ENCODE measurements around the gene PABPN1L. TPM values are rescaled to one million over a fixed set of nuclear protein-coding genes. Genes with fewer than 3 reads are reported as not detected.
"Not testable (repeated sequence)": the region's sequence is repeated elsewhere in the genome, so short reads cannot be mapped to it uniquely, and the experiment has no call there.

Gene PABPN1L
- total RNA-seq, 2 donors from 2014 or later = not detected

DNA sequence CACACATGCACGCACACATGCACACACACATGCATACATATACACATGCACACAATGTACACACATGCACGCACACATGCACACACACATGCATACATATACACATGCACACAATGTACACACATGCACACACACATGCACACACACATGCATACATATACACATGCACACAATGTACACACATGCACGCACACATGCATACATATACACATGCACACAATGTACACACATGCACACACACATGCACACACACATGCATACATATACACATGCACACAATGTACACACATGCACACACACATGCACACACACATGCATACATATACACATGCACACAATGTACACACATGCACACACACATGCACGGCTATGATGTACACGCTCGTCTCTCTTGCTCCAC lies 27.8 kb upstream of the PABPN1L start:
- H3K27me3 Mint-ChIP-seq; ATAC-seq (replicated peaks); H3K9me3 Mint-ChIP-seq; H3K27ac Mint-ChIP-seq; H3K4me1 Mint-ChIP-seq; H3K4me3 Mint-ChIP-seq; H3K36me3 Mint-ChIP-seq (ENCODE audit: low read depth): not testable (repeated sequence)

DNA sequence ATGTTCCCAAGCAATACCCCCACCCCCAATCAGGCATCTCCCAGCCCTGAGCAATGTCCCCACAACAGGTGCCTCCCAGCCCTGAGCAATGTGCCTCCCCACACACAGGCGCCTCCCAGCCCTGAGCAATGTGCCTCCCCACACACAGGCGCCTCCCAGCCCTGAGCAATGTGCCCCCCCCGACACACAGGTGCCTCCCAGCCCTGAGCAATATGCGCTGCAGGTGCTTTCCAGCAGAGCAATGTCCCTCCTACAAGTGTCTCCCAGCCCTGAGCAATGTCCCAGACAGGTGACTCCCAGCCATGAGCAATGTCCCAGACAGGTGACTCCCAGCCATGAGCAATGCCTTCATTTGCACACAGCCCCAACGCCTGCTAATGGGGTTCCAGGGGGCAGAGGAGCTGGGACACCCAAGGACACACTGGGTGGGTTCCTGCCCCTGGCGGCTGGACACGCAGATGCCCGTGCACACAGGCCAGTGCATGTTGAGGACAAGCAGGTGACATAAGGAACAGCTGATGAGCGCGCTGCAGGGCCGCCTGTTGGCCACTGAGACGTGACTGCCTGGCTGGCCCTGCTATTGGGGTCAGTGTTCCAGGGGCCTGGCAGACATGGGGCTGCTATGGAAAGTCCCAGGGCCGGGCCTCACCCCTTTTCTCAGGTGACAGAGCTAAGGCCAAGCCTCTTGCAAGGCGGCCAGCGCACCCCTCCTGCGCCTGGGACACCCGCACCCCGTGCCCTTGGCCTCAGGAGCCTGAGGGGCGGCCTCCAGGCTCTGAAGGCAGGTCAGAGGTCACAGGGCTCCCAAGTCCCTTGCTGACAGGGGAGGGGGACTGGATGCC lies 26.9 kb upstream of the PABPN1L start:
- Mint-ChIP-seq H3K27ac (no peak overlapping the region), H3K27me3 (no peaks in the 10 kb centered on the region), H3K4me3 (no peak overlapping the region), H3K36me3 (ENCODE audit: low read depth) (no peaks in the 10 kb centered on the region), H3K9me3 (no peaks in the 10 kb centered on the region), H3K4me1 (no peaks in the 10 kb centered on the region)
- ATAC-seq (replicated peaks) = no peak

DNA sequence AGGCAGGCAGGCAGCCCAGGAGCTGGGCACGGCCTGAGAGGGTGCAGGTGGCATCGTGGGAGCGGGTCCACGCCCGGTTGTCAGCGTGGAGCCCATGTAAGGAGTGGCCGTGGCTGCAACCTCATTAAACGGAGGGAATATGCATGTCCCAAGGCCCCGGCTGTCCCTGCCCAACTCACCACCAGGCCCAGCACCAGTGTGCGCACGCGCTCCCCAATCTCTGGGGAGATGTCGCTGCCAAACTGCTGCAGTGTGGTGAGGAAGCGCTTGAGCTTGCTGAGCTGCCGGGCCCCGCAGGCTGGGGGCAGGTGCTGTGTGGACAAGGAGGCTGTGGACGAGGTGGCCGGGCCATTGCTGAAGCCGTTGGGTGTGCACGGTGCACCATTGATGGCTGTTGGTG lies 25.6 kb upstream of the PABPN1L start:
- no peaks in the 10 kb centered on the region for H3K36me3 Mint-ChIP-seq (ENCODE audit: low read depth)
- ATAC-seq (replicated peaks) = no peak
- H3K9me3 Mint-ChIP-seq = no peaks in the 10 kb centered on the region
- no peaks in the 10 kb centered on the region for H3K4me1 Mint-ChIP-seq
- no peak overlapping the region for H3K27ac Mint-ChIP-seq
- H3K4me3 Mint-ChIP-seq = no peak overlapping the region
- H3K27me3 Mint-ChIP-seq = no peaks in the 10 kb centered on the region

DNA sequence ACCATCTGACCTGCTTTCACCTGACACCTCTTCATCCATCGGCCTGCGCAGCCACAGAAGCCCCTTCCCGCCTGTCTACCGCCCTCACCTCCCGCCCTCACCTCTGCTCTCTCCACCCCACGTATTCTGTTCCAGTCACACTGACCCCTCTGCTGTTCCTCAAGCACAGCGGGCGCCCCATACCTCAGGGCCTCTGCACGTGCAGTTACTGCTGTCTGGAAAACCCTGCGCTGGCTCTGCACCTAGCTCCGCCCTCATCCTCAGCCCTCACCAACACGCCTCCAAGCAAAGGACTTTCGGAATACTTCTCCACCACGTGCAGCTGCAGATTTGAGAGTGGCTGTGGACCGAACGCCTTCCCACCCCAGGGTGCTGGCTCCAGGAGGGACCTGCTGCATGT lies 24.6 kb upstream of the PABPN1L start:
- no peak for ATAC-seq (replicated peaks)
- Mint-ChIP-seq H3K4me3 (no peak overlapping the region), H3K9me3 (no peaks in the 10 kb centered on the region), H3K4me1 (no peaks in the 10 kb centered on the region), H3K27ac (no peak overlapping the region), H3K27me3 (no peaks in the 10 kb centered on the region), H3K36me3 (ENCODE audit: low read depth) (no peaks in the 10 kb centered on the region)

DNA sequence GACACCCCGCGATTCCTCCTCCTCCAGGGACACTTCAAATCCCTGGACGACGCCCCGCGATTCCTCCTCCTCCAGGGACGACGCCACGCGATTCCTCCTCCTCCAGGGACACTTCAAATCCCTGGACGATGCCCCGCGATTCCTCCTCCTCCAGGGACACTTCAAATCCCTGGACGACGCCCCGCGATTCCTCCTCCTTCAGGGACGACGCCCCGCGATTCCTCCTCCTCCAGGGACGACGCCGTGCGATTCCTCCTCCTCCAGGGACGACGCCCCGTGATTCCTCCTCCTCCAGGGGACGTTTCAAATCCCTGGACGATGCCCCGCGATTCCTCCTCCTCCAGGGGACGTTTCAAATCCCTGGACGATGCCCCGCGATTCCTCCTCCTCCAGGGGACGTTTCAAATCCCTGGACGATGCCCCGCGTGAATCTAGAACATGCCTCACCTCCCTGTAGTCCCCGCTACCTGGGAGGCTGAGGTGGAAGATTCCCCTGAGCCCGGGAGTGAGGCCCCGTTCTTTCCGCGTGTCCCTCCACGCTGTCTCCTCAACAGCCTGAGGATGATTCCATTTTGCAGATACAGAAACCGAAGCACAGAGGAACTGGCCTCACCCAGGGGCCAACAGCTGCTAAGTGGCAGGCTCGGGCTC lies 23.4 kb upstream of the PABPN1L start:
- H3K36me3 Mint-ChIP-seq (ENCODE audit: low read depth); ATAC-seq (replicated peaks); H3K4me3 Mint-ChIP-seq; H3K27me3 Mint-ChIP-seq; H3K9me3 Mint-ChIP-seq; H3K4me1 Mint-ChIP-seq; H3K27ac Mint-ChIP-seq: not testable (repeated sequence)

DNA sequence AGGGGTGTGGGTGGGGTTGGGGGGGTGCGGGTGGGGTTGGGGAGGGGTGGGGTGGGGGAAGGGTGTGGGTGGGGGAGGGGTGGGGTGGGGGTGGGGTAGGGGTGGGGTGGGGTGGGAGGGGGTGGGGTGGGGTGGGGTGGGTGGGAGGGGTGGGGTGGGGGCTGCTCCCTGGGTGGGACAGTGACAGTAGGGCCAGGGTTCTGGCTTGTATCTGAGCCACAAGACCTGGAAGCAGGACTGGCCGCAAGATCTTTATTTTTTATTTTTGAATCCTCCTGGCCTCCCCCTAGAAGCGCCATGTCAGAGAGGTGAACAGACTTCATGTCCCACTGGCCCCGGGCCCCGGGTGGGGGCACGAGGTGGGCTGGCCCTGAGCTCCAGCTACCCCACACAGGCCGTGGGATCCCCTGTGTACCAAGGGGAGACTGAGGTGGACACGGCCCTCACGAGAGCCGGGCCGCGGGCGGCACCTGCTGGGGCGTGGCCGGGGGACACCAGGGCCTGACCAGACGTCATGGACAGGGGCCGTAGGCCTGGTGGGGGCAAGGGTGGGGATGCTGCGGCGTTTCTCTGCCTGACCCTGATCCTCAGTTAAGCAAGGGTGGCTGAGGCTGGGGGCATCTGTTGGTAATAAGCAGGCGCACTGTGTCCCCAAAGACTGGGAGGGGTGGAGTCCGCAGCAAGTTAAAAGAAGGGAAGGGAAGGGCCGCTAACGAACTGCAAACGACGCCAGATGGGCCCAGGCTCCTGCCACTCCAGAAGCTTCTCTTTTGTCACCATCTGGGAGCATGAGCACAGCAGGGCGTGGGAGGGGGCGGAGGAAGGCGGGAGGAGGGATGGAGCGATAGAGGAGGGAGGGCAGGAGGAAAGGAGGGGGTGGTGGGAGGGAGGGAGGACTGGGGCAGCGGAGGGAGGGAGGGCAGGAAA lies 22.3 kb upstream of the PABPN1L start:
- no peaks in the 10 kb centered on the region for H3K36me3 Mint-ChIP-seq (ENCODE audit: low read depth)
- H3K27me3 Mint-ChIP-seq = no peaks in the 10 kb centered on the region
- no peak overlapping the region for H3K27ac Mint-ChIP-seq
- H3K9me3 Mint-ChIP-seq = no peaks in the 10 kb centered on the region
- no peak for ATAC-seq (replicated peaks)
- H3K4me1 Mint-ChIP-seq = no peaks in the 10 kb centered on the region
- H3K4me3 Mint-ChIP-seq = no peak overlapping the region

DNA sequence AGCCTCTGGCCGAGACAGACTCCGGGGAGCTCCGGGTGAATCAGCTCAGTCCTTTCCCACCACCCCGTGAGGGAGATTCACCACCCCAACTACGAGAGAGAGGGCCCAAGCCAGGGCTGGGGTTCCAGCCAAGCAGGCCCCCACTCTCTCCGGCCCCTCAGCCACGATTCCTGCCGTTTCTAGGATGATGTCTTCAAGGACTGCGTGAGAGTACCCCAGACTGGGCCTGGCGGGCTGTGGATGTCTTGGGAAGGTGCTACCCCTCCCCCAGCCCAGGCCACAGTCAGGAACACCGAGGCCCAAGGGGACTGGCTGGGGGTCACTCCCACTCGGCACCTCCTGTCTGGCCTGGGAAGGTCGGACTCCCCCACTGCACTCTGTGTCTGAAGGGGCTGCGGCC lies 21.6 kb upstream of the PABPN1L start:
- ATAC-seq (replicated peaks) = no peak
- no peaks in the 10 kb centered on the region for H3K27me3 Mint-ChIP-seq

DNA sequence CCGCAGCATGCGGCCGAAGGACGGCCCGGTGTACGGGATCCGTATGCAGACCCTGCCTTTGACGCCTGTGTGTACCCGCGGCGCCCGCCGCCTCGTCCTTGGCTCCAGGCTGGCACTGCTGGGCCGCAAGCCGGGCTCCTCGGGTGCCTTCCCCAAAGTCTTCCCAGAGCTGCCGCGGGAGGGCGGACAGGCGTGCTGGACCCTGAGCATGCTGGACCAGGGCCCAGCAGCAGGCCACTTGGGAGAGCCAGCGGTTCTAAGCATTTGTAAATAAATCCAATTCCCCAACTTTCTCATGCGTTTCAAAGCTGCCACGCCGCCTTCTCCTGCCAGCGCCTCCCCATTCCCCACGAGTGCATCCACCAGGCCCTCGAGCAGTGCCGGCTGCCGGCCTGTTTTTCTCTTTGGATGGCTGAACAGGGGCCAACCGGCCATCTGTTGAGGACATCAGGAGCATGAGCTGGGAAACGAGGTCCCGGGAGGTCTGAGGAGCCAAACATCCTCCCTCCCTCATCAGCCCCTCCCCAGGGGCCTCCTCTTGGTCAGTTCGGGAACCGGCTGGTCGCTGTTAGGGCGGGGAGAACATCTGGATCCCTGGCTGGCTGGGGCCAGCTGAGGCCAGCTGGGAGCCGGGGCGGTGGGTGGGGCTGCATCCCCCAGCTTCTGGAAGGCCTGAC lies 20.5 kb upstream of the PABPN1L start:
- ATAC-seq (replicated peaks) = no peak
- no peak overlapping the region for H3K27ac Mint-ChIP-seq
- no peaks in the 10 kb centered on the region for H3K36me3 Mint-ChIP-seq (ENCODE audit: low read depth)
- H3K4me3 Mint-ChIP-seq = no peak overlapping the region
- no peaks in the 10 kb centered on the region for H3K27me3 Mint-ChIP-seq
- H3K4me1 Mint-ChIP-seq = no peaks in the 10 kb centered on the region
- H3K9me3 Mint-ChIP-seq = no peaks in the 10 kb centered on the region

More for the DNA sequence above, 21.6 kb upstream of the PABPN1L start:
- Mint-ChIP-seq H3K9me3 (no peaks in the 10 kb centered on the region), H3K4me1 (no peaks in the 10 kb centered on the region), H3K27ac (no peak overlapping the region), H3K36me3 (ENCODE audit: low read depth) (no peaks in the 10 kb centered on the region), H3K4me3 (no peak overlapping the region)

DNA sequence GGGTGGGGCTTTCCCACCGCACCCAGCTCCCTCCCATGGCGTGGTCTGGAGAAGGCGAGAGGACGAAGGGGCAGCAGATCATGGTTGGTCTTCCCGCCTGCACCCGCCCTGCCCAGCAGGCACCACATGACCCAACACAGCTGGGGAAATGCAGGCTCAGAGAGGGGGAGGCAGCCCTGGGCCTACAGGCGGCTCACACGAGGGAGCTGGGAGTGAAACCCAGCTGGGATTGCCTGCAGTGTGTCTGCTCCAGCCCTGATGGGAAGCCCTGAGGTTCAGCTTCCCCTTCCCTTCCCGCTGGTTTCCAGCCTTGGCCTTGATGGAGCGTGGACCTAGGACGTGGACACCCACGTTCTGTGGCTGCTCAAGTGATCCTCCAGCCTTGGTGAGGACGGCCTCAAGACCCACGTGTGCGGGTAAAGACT lies 20.0 kb upstream of the PABPN1L start:
- no peaks in the 10 kb centered on the region for H3K9me3 Mint-ChIP-seq
- ATAC-seq (replicated peaks) = no peak
- H3K36me3 Mint-ChIP-seq (ENCODE audit: low read depth) = no peaks in the 10 kb centered on the region
- H3K27me3 Mint-ChIP-seq = no peaks in the 10 kb centered on the region
- H3K4me1 Mint-ChIP-seq = no peaks in the 10 kb centered on the region
- H3K4me3 Mint-ChIP-seq = no peak overlapping the region
- no peak overlapping the region for H3K27ac Mint-ChIP-seq

DNA sequence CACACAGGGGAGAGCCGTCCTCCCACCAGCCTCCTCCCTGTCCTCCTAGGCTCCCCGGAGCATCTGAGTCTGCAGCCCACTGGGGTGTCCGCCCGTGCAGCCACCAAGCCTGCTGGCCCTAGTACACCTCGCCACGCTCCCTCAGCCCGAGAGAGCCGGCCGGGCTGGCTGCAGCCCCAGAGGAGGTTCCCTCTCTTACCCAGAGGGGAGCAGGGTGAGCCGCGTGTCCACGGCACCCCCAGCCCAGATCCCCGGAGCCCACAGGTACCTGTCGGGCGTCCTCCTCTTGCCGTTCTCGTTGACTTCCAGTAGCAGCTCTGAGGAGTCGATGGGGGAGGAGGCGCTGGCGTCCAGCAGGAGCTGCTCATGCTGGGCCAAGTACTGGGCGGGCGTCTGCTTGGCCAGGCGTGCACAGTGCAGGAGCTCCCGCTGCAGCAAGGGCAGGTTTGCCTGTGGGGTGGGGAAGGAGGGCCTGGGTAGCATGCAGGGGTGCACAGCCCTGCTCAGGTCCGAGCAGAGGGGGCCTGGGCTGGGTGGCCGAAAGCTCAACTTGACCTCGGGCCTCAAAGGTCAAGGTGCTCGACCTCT lies 19.3 kb upstream of the PABPN1L start:
- H3K27me3 Mint-ChIP-seq = no peaks in the 10 kb centered on the region
- no peaks in the 10 kb centered on the region for H3K9me3 Mint-ChIP-seq
- H3K36me3 Mint-ChIP-seq (ENCODE audit: low read depth) = no peaks in the 10 kb centered on the region
- no peaks in the 10 kb centered on the region for H3K4me1 Mint-ChIP-seq
- no peak for ATAC-seq (replicated peaks)
- H3K4me3 Mint-ChIP-seq = no peak overlapping the region
- H3K27ac Mint-ChIP-seq = no peak overlapping the region

DNA sequence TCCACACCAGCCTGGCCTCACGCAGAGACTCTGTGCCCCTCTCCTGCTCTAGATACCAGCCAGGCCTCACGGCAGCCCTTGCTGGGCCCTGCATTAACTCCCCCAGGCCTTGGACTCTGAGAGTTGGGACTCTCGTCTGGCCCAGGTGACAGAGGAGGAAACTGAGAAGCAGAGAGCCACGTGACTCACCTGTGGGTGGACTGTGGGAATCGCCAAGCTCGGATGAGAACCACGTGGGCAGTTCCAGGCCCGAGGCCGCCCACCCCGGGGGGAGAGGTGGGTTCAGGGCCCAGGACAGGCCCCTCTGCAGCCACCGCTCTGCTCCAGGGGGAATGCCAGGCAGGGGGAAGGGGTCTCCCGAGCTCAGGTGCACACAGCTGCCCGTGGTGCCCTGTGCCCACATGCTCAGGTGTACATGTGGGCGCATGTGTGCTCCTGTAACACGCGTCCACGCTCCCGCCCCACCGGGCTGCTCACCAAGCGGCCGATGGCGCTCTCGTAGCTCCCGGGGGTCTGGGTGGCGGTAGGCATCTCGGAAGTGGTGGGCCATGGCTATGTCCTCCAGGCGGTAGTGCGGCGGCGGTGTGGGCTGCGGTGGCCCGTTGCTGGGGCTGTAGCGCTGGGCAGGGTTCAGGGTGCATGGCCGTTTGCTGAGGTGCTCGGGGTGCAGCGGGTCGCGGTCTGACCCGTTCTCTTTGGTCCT lies 18.3 kb upstream of the PABPN1L start:
- Mint-ChIP-seq H3K27ac (no peak overlapping the region), H3K4me3 (no peak overlapping the region), H3K27me3 (no peaks in the 10 kb centered on the region), H3K4me1 (no peaks in the 10 kb centered on the region), H3K9me3 (no peaks in the 10 kb centered on the region), H3K36me3 (ENCODE audit: low read depth) (no peaks in the 10 kb centered on the region)
- ATAC-seq (replicated peaks) = no peak

DNA sequence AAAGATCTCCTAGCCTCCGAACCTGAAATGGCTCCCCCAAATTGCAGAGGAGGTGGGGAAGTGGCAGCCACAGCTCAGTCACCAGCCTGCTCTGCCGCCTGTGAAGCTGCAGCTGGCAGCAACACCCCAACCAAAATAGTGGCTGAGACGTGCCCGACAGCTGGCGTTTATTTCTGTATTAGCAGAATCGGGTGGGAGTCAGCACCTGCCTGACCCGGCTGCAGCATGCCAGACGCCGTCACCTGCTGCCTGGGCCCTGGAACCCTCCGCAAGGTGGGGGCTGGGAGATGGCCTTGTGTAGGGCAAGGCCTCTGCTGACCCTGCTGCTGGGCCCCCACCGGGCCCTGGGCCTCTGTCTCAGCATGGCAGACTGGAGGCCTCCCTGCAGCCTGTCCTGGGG lies 17.5 kb upstream of the PABPN1L start:
- Mint-ChIP-seq H3K36me3 (ENCODE audit: low read depth) (no peaks in the 10 kb centered on the region), H3K27me3 (no peaks in the 10 kb centered on the region), H3K4me1 (no peaks in the 10 kb centered on the region), H3K9me3 (no peaks in the 10 kb centered on the region), H3K4me3 (no peak overlapping the region), H3K27ac (no peak overlapping the region)
- ATAC-seq (replicated peaks) = no peak

DNA sequence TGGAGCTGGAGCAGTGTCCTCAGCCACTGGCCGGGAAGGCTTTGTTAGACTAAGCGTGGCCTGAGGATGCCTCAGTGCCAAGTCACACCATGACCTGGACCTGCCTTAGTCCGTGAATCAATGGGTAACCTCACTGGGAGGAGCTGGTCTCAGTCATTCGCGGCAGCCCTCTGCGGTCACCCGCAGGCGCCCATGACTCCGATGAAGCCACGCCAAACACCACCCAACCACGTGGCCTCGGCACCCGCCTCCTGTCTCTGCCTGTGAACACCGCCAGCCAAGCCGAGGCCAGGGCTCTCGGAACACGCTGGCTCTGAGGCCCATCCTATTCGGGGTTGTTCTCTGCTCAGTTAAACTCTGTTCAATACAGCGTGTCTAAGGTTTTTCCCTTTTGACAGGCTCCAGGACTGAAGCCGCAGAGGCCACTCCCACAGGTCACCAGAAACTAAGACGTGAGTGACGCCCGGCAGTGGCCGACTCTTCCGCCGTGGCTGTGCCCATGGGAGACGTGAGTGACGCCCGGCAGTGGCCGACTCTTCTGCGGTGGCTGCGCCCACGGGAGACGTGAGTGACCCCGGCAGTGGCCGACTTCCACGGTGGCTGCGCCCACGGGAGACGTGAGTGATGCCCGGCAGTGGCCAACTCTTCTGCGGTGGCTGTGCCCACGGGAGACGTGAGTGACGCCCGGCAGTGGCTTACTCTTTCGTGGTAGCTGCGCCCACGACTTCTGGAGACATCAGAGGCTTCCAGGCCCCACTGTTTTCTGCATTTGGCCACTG lies 16.8 kb upstream of the PABPN1L start:
- Mint-ChIP-seq H3K36me3 (ENCODE audit: low read depth) (no peaks in the 10 kb centered on the region), H3K4me3 (no peak overlapping the region), H3K27me3 (no peaks in the 10 kb centered on the region), H3K9me3 (no peaks in the 10 kb centered on the region), H3K4me1 (no peaks in the 10 kb centered on the region), H3K27ac (no peak overlapping the region)
- no peak for ATAC-seq (replicated peaks)

All from activated T-helper 17 cell treated with anti-CD3 and anti-CD28 coated beads, Interleukin-2, amount 50 U/mL, for 72 hours (primary cell).